ENCODE data around the gene TMED9. TPM values are rescaled to one million over a fixed set of nuclear protein-coding genes. Genes with fewer than 3 reads are reported as not detected.

Gene TMED9
- total RNA-seq, 2 donors from 2014 or later, result 101 to 131 TPM

DNA sequence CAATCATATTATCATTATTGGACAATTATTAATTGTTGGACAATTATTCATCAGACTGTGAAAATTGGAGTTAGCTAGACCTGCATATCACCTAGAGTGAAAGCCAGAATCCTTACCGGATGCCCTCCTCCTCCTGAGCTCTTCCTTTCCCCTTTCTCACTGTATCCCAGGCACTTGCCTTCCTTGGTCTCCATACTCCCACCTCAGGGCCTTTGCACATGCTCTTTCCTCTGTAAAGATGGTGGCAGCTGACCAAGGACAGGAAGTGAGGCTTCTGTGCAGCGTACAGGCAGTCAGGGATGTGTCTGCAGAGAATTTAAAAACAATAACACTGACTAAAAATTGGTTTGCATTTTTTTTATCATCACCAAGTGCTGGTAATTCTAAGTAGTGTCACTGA, 22.1 kb upstream of the TMED9 start:
- DNase-seq, result no peak
- no peak for ATAC-seq
- intact Hi-C loops (cut with DNase I), result no loop called here

- ATAC-seq, result no peak
- intact Hi-C loops (cut with DNase I), result no loop called here
- DNase-seq, result no peak
These were observed 16.5 kb upstream of the TMED9 start for GRCh38 chr5:177575488-177575887.

- intact Hi-C loops (cut with DNase I), result no loop called here
- ATAC-seq, result no peak
- DNase-seq, result no peak
These were observed 15.8 kb upstream of the TMED9 start for GRCh38 chr5:177576169-177576568.

- ATAC-seq (no peak), DNase-seq (no peak)
- intact Hi-C loops (cut with DNase I), result no loop called here
These were observed 13.7 kb upstream of the TMED9 start for GRCh38 chr5:177578316-177578715.

DNA sequence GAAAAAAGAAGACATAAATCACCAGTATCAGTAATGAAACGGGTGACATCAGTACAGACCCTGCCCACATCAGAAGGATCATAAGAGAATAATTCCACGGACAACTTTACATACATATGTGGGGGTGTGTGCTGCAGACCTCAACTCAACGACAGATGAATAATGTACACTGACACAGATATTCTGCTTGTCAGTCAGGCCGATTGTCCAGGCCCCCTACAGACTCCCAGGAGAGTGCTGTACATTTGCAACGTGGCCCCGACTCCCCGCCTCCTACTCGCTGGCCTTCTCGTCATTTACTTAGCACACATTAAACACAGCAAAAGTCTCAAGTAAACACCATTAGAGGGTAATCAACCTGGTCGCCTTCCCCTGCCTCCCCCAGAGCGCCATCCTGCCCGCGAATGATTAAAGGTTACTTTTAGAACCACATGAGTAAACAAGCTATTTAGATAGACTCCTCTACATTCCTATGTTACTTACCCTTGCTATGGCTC, 3.5 kb upstream of the TMED9 start:
- ATAC-seq (no peak), DNase-seq (no peak)
- intact Hi-C loops (cut with DNase I), result no loop called here

GRCh38 chr5:177590406-177590805, 1.6 kb upstream of the TMED9 start:
- intact Hi-C loops (cut with DNase I), result loop anchor here in 1 of 2 donors (5.0 kb wide), 1 partner anchor 38 kb away; the partner anchor contains the start of gene FAM193B
- DNase-seq (no peak), ATAC-seq (no peak)

DNA sequence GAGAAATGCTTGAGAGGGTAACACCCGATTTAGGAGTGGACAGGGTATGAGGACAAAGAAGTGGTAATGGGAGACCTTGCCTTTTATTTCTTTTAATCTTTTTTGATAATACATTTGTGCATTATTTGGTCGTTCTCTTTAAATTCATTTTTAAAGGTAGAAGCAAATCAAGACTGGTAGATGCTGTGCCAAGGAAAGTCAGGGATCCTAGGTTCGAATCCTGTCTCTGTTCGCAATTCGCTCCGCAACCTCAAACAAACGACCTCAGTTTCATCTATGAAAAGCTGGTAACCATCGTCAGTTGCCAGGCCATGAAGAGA, 353 bp upstream of the TMED9 start:
- intact Hi-C loops (cut with DNase I), result loop anchor here in 1 of 2 donors (5.0 kb wide), 1 partner anchor 39 kb away; the partner anchor contains the start of gene FAM193B
- no peak for ATAC-seq
- no peak for DNase-seq

DNA sequence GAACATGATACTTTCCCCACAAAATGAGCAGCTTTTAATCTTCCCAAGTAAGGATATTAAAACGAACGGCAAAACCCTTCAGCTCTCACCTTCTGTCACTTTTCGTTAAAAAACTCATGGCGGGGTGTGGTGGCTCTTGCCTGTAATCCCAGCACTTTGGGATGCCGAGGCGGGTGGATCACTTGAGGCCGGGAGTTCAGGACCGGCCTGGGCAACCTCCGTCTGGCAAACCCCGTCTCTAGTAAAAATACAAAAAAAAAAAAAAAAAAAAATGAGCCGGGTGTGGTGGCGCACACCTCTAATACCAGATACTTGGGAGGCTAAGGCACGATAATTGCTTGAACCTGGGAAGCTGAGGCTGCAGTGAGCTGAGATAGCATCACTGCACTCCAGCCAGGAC, 902 bp downstream of the TMED9 start:
- DNase-seq (no peak), ATAC-seq (no peak)
- intact Hi-C loops (cut with DNase I), result loop anchor here in 1 of 2 donors (5.0 kb wide), 1 partner anchor 41 kb away; the partner anchor contains the start of gene FAM193B

- no peak for ATAC-seq
- DNase-seq, result no peak
- intact Hi-C loops (cut with DNase I), result loop anchor here in 1 of 2 donors (5.0 kb wide), 1 partner anchor 41 kb away; the partner anchor contains the start of gene FAM193B
These were observed 1.5 kb downstream of the TMED9 start for GRCh38 chr5:177593511-177593910.

DNA sequence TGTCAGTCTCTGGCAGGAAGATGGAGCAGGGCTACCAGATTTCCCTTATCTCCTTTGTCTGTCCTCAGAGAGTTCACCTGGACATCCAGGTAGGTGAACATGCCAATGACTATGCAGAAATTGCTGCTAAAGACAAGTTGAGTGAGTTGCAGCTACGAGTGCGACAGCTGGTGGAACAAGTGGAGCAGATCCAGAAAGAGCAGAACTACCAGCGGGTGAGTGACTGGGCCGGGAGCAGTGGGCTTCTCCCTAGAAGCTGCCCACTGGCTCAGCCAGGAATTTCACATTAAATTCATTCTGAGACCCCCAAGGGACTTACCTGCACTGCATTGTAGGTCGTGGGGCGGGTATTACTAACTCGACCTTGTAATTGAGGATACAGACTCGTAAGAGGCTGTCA, 2.1 kb downstream of the TMED9 start:
- intact Hi-C loops (cut with DNase I), result loop anchor here in 1 of 2 donors (5.0 kb wide), 1 partner anchor 42 kb away; the partner anchor contains the start of gene FAM193B
- DNase-seq (no peak), ATAC-seq (no peak)

DNA sequence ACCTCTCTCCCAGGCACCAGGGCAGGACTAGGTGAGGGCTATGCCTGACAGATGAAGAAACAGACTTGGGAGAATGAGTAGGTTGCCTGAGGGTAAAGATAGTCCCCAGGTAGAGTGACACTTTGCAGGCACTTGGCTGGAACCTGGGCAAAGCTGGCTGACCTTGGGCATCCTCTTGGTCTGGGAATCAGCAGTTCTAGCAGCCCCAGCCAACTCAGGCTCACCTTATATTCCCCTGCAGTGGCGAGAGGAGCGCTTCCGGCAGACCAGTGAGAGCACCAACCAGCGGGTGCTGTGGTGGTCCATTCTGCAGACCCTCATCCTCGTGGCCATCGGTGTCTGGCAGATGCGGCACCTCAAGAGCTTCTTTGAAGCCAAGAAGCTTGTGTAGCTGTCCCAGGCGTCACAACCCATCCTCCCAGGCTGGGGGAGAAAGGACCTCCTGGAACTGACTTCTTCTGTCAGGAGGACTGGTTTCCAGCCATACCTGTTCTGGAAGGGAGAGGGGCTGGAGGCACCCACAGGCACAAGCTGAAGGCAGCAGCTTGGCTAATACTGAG, 3.1 kb downstream of the TMED9 start:
- ATAC-seq (no peak), DNase-seq (no peak)
- intact Hi-C loops (cut with DNase I), result no loop called here

DNA sequence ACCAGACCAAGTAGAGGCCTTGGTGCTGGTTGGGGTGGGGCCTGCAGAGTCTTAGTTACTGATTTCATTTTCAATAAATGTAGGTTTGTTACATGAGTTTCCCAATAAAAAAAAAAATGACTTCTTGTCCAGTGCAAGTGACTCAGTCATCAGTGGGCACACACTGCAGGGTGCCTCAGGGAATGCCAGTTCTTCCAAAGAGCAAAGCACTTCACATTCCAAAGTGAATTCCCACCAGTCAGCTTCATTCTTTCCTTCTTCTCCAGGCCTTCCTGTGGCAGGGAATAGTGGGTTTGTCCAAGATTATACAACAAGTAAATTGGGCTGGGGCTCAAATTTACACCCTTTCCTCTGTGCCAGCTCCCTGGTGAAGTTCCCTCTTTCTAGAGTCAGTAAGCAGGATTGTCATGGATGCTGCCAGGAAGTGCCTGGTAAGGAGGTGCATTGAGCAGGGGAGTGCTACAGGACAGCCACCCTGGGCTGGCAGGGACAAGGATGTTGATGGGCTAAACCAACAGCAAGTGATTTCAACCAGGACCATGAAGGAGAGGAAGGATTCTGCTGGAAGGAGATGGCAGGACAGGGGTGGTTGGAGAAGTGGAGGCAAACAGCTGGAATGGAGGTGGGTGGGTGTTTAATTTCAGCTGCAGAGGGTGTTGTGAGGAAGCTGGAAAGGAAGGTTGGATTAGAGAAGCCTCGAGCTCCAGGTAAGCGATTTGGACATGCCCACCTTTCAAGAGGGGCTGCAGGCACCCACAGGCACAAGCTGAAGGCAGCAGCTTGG, 4.2 kb downstream of the TMED9 start:
- intact Hi-C loops (cut with DNase I), result no loop called here
- no peak for DNase-seq
- no peak for ATAC-seq

DNA sequence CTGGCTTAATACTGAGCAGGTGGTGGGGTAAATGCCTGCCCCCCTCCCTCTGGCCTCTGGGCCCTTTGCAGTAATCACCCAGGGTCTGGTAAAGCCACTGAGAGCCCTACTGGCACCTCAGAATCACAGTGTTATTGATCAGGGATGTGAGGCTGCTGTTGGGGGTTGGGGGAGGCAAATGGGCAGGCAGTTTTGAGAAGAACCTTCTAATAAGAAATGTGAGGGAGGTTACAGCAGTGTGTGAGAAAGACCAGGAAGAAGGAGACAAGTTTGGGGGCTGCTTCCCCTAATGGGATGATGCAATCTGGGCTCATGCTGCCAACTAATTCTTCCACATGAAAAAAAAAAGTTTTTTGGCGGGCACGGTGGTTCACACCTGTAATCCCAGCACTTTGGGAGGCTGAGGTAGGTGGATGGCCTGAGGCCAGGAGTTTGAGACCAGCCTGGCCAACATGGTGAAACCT, 4.8 kb downstream of the TMED9 start:
- DNase-seq, result no peak
- intact Hi-C loops (cut with DNase I), result no loop called here
- no peak for ATAC-seq

- intact Hi-C loops (cut with DNase I), result no loop called here
- ATAC-seq (no peak), DNase-seq (no peak)
These were observed 6.5 kb downstream of the TMED9 start for GRCh38 chr5:177598477-177598876.

GRCh38 chr5:177599731-177600507, 7.9 kb downstream of the TMED9 start, which contains the start of gene B4GALT7:
TSS of gene B4GALT7 (plus strand) at chr5:177600132. CDS start at chr5:177600211, 79 bp downstream.
- DNase-seq (peak; percentile 90), ATAC-seq (peak; percentile 95 to 98)
- intact Hi-C loops (cut with DNase I), result loop anchor here in 1 of 2 donors (10.0 kb wide), 1 partner anchor 465 kb away; no protein-coding TSS in a partner anchor

- no peak for DNase-seq
- intact Hi-C loops (cut with DNase I), result loop anchor here in 1 of 2 donors (10.0 kb wide), 1 partner anchor 464 kb away; no protein-coding TSS in a partner anchor
- peak; percentile 5 to 8 for ATAC-seq
These were observed 8.6 kb downstream of the TMED9 start for GRCh38 chr5:177600508-177601018.

DNA sequence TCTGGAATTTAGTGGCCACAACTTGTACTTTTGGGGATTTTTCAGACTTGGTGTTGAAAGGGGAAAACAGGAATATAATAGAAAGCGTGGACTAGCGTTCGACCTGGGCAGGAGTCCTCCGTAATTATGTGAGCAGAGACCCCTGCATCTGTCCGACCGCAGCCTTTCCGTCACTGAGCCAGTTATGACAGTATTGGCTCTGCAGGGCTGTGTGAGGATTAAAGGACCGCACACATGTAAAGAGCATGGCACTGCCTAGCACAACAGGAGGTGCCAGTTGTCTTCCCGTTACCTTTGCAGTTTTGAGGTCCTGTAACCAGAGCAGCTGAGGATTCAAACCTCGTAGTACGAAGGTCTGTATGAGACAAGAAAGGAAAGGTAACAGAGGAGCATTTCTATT, 9.1 kb downstream of the TMED9 start:
- DNase-seq, result no peak
- no peak for ATAC-seq
- intact Hi-C loops (cut with DNase I), result loop anchor here in 1 of 2 donors (10.0 kb wide), 1 partner anchor 464 kb away; no protein-coding TSS in a partner anchor

DNA sequence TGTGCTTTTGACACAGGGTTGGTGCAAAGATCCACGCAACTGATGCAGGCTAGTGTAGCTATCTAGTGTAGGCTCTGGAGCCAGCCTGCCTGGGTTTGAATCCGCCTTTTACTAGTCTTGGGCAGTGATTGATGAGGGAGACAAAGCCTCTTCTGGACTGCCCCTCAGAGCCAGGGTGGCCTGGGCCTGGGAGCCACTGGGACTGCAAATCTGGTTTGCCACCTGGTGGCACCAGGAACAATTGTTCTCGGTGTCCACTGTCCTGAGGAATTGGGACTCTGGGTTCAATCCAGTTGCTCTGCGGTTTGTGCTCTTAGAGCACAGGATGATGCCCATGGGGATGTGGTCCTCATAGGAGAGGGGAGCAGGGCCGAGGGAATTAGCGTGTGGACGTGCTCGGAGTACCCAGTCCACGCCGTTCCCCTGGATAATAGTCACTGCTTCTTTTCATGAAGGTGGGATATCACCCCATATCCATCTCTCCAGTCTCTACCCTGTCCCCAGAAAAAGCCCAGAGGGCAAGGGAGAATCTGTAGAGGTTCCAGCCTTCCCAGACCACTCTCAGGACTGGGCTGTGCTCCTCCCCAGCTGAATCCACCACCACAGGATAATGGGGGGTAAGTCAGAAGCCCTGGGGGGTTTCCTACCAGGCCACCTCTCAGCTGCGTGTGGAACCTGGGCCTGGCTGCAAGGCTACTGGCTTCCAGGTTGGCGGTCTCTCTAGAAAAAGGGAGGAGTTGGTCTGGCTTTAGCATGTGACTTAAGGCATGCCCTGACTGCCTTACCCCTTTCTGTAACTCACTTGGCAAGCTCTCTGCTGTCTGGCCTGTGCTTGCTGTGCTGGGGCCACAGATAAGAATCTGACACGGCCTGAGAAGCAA, 9.8 kb downstream of the TMED9 start:
- ATAC-seq, result no peak
- no peak for DNase-seq
- intact Hi-C loops (cut with DNase I), result loop anchor here in 1 of 2 donors (10.0 kb wide), 1 partner anchor 463 kb away; no protein-coding TSS in a partner anchor

Measured in left cardiac atrium (tissue), 4 donors.